ENCODE data around the gene TCHH. TPM values are rescaled to one million over a fixed set of nuclear protein-coding genes. Genes with fewer than 3 reads are reported as not detected.
"Not testable (repeated sequence)": the region's sequence is repeated elsewhere in the genome, so short reads cannot be mapped to it uniquely, and the experiment has no call there.

The TCHH gene
- total and polyA plus RNA-seq, 4 donors, result 0.05 to 0.33 (median 0.08) TPM

GRCh38 chr1:152145769-152146168 is 30.5 kb upstream of the TCHH start:
- DNase-seq (ENCODE audit: low spot score), result no peak
- 68% methylated on average over 4 of the region's 4 CpGs for WGBS
- Histone ChIP-seq H3K9me3 (ENCODE audit: control insufficient read depth in 4 of 4, low read length in 3 of 4) (peaks cover 0 to 5% (median 2%) of the 10 kb centered on the region in 4 donors), H3K27ac (ENCODE audit: low read depth in 1 of 2, low read length in 2 of 2) (no peak overlapping the region), H3K4me1 (ENCODE audit: control insufficient read depth in 4 of 4, insufficient read depth in 4 of 4, low read length in 3 of 4) (no peaks in the 10 kb centered on the region), H3K4me3 (ENCODE audit: low read depth in 1 of 3, low read length in 3 of 3) (no peak overlapping the region), H3K27me3 (ENCODE audit: control insufficient read depth in 4 of 4, insufficient read depth in 4 of 4, low read length in 3 of 4) (peaks cover 0 to 5% (median 1%) of the 10 kb centered on the region in 4 donors), H3K9ac (ENCODE audit: low read depth in 1 of 2, low read length in 2 of 2) (no peak overlapping the region), H3K36me3 (ENCODE audit: control insufficient read depth in 4 of 4, insufficient read depth in 3 of 4, low read depth in 1 of 4, low read length in 3 of 4) (no peaks in the 10 kb centered on the region)
- TF ChIP-seq ATF3 (IDR thresholded peaks at IDR 0.05), result no peak
- TF ChIP-seq NR2F2 (IDR thresholded peaks at IDR 0.05), result no peak
- TF ChIP-seq FOXA1 (IDR thresholded peaks at IDR 0.05), result no peak
- no peak for TF ChIP-seq RXRA (IDR thresholded peaks at IDR 0.05)
- TF ChIP-seq CTCF (IDR thresholded peaks at IDR 0.05; ENCODE audit: low read depth, low read length, missing input control), result no peak

GRCh38 chr1:152144674-152145183 is 29.5 kb upstream of the TCHH start:
- H3K4me1 ChIP-seq (ENCODE audit: control insufficient read depth in 4 of 4, insufficient read depth in 4 of 4, low read length in 3 of 4); H3K4me3 ChIP-seq (ENCODE audit: low read depth in 1 of 3, low read length in 3 of 3); H3K27me3 ChIP-seq (ENCODE audit: control insufficient read depth in 4 of 4, insufficient read depth in 4 of 4, low read length in 3 of 4); H3K9ac ChIP-seq (ENCODE audit: low read depth in 1 of 2, low read length in 2 of 2); H3K9me3 ChIP-seq (ENCODE audit: control insufficient read depth in 4 of 4, low read length in 3 of 4); DNase-seq (ENCODE audit: low spot score); H3K27ac ChIP-seq (ENCODE audit: low read depth in 1 of 2, low read length in 2 of 2); H3K36me3 ChIP-seq (ENCODE audit: control insufficient read depth in 4 of 4, insufficient read depth in 3 of 4, low read depth in 1 of 4, low read length in 3 of 4): not testable (repeated sequence)
- 90% methylated on average over 25 of the region's 25 CpGs for WGBS

- no peaks in the 10 kb centered on the region for H3K36me3 ChIP-seq (ENCODE audit: control insufficient read depth in 4 of 4, insufficient read depth in 3 of 4, low read depth in 1 of 4, low read length in 3 of 4)
- H3K27ac ChIP-seq (ENCODE audit: low read depth in 1 of 2, low read length in 2 of 2), result no peak overlapping the region
- no peak overlapping the region for H3K9ac ChIP-seq (ENCODE audit: low read depth in 1 of 2, low read length in 2 of 2)
- no peak overlapping the region for H3K4me3 ChIP-seq (ENCODE audit: low read depth in 1 of 3, low read length in 3 of 3)
- H3K4me1 ChIP-seq (ENCODE audit: control insufficient read depth in 4 of 4, insufficient read depth in 4 of 4, low read length in 3 of 4), result no peaks in the 10 kb centered on the region
- peaks cover 0 to 5% (median 3%) of the 10 kb centered on the region in 4 donors for H3K27me3 ChIP-seq (ENCODE audit: control insufficient read depth in 4 of 4, insufficient read depth in 4 of 4, low read length in 3 of 4)
- 50% methylated on average over 2 of the region's 2 CpGs for WGBS
- TF ChIP-seq YY1 (IDR thresholded peaks at IDR 0.05), result no peak
- no peak for TF ChIP-seq ATF3 (IDR thresholded peaks at IDR 0.05)
- TF ChIP-seq CTCF (IDR thresholded peaks at IDR 0.05; ENCODE audit: low read depth, low read length, missing input control), result no peak
- TF ChIP-seq TAF1 (conservative IDR thresholded peaks at IDR 0.05), result no peak
- no peak for TF ChIP-seq REST (IDR thresholded peaks at IDR 0.05)
- TF ChIP-seq ZBTB33 (IDR thresholded peaks at IDR 0.05), result no peak
- TF ChIP-seq GABPA (IDR thresholded peaks at IDR 0.05 in 1 of 2, conservative IDR thresholded peaks at IDR 0.05 in 1 of 2), result no peak
- TF ChIP-seq HNF4A (conservative IDR thresholded peaks at IDR 0.05), result no peak
- no peak for TF ChIP-seq MAX (IDR thresholded peaks at IDR 0.05)
- no peak for TF ChIP-seq RAD21 (IDR thresholded peaks at IDR 0.05)
- no peak for TF ChIP-seq RXRA (IDR thresholded peaks at IDR 0.05)
- TF ChIP-seq FOXA2 (IDR thresholded peaks at IDR 0.05), result no peak
- peaks cover 0 to 5% (median 2%) of the 10 kb centered on the region in 4 donors for H3K9me3 ChIP-seq (ENCODE audit: control insufficient read depth in 4 of 4, low read length in 3 of 4)
- no peak for DNase-seq (ENCODE audit: low spot score)
These were observed 28.1 kb upstream of the TCHH start for GRCh38 chr1:152143150-152143887.

All from liver (tissue), 9 donors.